Immature natural killer cell (primary cell): ENCODE results near the gene SOAT2. TPM values are rescaled to one million over a fixed set of nuclear protein-coding genes. Genes with fewer than 3 reads are reported as not detected.
A peak's percentile ranks its signal among the peaks of the same experiment; 100 is the strongest.

Experiments
- DNase-seq, 3 donors: peaks; one replicate each; pipeline ENCODE4 v3.0.0; 2022; ENCODE audit warnings: mixed read lengths in 1 of 3
- H3K27ac Mint-ChIP-seq, 6 donors: one replicate each; pipeline ENCODE4 v1.8.0; 2020; ENCODE audit warnings: mixed read lengths in 6 of 6, mild to moderate bottlenecking in 5 of 6, inconsistent platforms in 4 of 6, moderate library complexity in 3 of 6
- H3K27me3 Mint-ChIP-seq, 3 donors: one replicate each; pipeline ENCODE4 v1.8.0; 2020 to 2021; ENCODE audit warnings: low read depth in 3 of 3, mild to moderate bottlenecking in 3 of 3, mixed read lengths in 3 of 3, moderate library complexity in 3 of 3, inconsistent platforms in 1 of 3
- H3K36me3 Mint-ChIP-seq, 3 donors: one replicate each; pipeline ENCODE4 v1.8.0; 2020; ENCODE audit warnings: mixed read lengths in 3 of 3, inconsistent platforms in 2 of 3, mild to moderate bottlenecking in 2 of 3
- H3K4me1 Mint-ChIP-seq, 2 donors: one replicate each; pipeline ENCODE4 v1.8.0; 2020; ENCODE audit warnings: inconsistent platforms in 2 of 2, mild to moderate bottlenecking in 2 of 2, mixed read lengths in 2 of 2, moderate library complexity in 1 of 2
- H3K4me3 Mint-ChIP-seq, 5 donors: one replicate each; pipeline ENCODE4 v1.8.0; 2020; ENCODE audit warnings: mild to moderate bottlenecking in 5 of 5, mixed read lengths in 5 of 5, inconsistent platforms in 3 of 5, moderate library complexity in 3 of 5
- H3K9me3 Mint-ChIP-seq, 6 donors: one replicate each; pipeline ENCODE4 v1.8.0; 2020; ENCODE audit warnings: mild to moderate bottlenecking in 6 of 6, mixed read lengths in 6 of 6, inconsistent platforms in 4 of 6, moderate library complexity in 3 of 6
- polyA plus RNA-seq, 3 donors: library from polyadenylated mRNA; unstranded; fragments of 300-500 nt; fragmentation: Illumina TruSeq; gene quantifications; one replicate each; pipeline ENCODE4 v1.2.3, GENCODE V29; 2021

Gene SOAT2
- polyA plus RNA-seq, 3 donors from 2014 or later = not detected

GRCh38 chr12:53115891-53116648 lies 12.8 kb downstream of the SOAT2 start:
- peaks cover 0 to 3% (median 0%) of the 10 kb centered on the region in 3 donors for H3K36me3 Mint-ChIP-seq
- no peak overlapping the region for H3K4me3 Mint-ChIP-seq

DNA sequence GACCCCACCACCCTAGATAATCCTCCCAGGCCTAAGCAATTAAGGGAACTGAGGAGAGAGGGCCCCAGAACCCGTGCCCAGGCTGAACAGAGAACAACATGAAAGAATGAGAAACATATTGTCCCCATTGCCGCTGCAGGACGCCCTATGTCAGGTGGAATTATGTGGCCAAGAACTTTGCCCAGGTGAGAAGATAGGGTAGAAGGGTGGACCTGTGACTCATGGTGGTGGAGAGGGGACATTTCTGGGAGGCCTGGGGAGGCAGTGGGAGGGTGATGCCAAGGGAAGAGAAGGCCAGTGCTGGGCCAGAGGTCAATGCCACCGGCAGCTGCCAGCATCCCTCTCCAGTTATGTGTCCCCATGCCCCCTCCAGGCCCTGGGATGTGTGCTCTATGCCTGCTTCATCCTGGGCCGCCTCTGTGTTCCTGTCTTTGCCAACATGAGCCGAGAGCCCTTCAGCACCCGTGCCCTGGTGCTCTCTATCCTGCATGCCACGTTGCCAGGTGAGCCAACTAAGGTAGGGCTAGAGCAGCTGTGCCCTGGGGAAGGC lies 15.5 kb downstream of the SOAT2 start:
- H3K27ac Mint-ChIP-seq = no peak overlapping the region
- H3K9me3 Mint-ChIP-seq = no peaks in the 10 kb centered on the region
- no peaks in the 10 kb centered on the region for H3K36me3 Mint-ChIP-seq
- no peak for DNase-seq
- no peaks in the 10 kb centered on the region for H3K27me3 Mint-ChIP-seq
- no peak overlapping the region for H3K4me3 Mint-ChIP-seq
- H3K4me1 Mint-ChIP-seq = no peaks in the 10 kb centered on the region

More at GRCh38 chr12:53115891-53116648, 12.8 kb downstream of the SOAT2 start:
- Mint-ChIP-seq H3K4me1 (no peaks in the 10 kb centered on the region), H3K9me3 (no peaks in the 10 kb centered on the region), H3K27ac (no peak overlapping the region), H3K27me3 (no peaks in the 10 kb centered on the region)
- DNase-seq = no peak

GRCh38 chr12:53120685-53121525 lies 17.6 kb downstream of the SOAT2 start:
- no peak for DNase-seq

GRCh38 chr12:53122961-53123468 lies 19.7 kb downstream of the SOAT2 start:
- Mint-ChIP-seq H3K27ac (no peak overlapping the region), H3K36me3 (peaks cover 0 to 3% (median 0%) of the 10 kb centered on the region in 3 donors), H3K4me3 (no peak overlapping the region), H3K27me3 (peaks cover 0 to 6% (median 3%) of the 10 kb centered on the region in 3 donors), H3K9me3 (peaks cover 0 to 1% (median 0%) of the 10 kb centered on the region in 6 donors), H3K4me1 (no peaks in the 10 kb centered on the region)
- no peak for DNase-seq

More at GRCh38 chr12:53120685-53121525, 17.6 kb downstream of the SOAT2 start:
- H3K9me3 Mint-ChIP-seq = peaks cover 0 to 1% (median 0%) of the 10 kb centered on the region in 6 donors
- no peaks in the 10 kb centered on the region for H3K4me1 Mint-ChIP-seq
- no peaks in the 10 kb centered on the region for H3K36me3 Mint-ChIP-seq
- H3K27ac Mint-ChIP-seq = peak overlapping the region in 1 of 6 donors; percentile 10
- H3K4me3 Mint-ChIP-seq = no peak overlapping the region
- H3K27me3 Mint-ChIP-seq = peaks cover 0 to 2% (median 0%) of the 10 kb centered on the region in 3 donors

- no peak overlapping the region for H3K27ac Mint-ChIP-seq
- peaks cover 0 to 6% (median 6%) of the 10 kb centered on the region in 3 donors for H3K27me3 Mint-ChIP-seq
- H3K4me3 Mint-ChIP-seq = no peak overlapping the region
- H3K9me3 Mint-ChIP-seq = peaks cover 0 to 1% (median 0%) of the 10 kb centered on the region in 6 donors
- no peaks in the 10 kb centered on the region for H3K4me1 Mint-ChIP-seq
- DNase-seq = no peak
- peaks cover 0 to 3% (median 0%) of the 10 kb centered on the region in 3 donors for H3K36me3 Mint-ChIP-seq
Measured at GRCh38 chr12:53123578-53124351, 20.5 kb downstream of the SOAT2 start.

- H3K4me1 Mint-ChIP-seq = no peaks in the 10 kb centered on the region
Measured at GRCh38 chr12:53124352-53124723, 21.1 kb downstream of the SOAT2 start.

DNA sequence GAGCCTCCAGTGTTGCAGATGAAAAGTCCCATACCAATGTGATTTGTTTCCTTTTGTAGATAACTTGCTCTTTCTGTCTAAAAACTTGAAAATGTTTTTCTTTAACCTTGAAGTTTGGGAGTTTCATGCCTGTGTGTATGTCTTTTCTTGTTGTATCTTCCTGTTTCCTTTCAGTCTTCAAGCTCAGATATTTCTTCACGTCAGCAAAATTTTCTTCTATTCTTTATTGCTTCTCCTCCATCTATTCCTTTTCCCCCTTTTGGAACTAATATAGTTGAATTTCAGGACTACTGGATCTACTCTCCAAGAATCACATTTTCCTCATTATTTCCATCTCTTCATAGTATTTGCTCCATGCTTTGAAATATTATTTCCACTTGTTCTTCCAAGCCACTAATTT lies 23.9 kb downstream of the SOAT2 start:
- H3K27me3 Mint-ChIP-seq = peaks cover 4 to 14% (median 11%) of the 10 kb centered on the region in 3 donors

More at GRCh38 chr12:53124352-53124723, 21.1 kb downstream of the SOAT2 start:
- Mint-ChIP-seq H3K4me3 (no peak overlapping the region), H3K9me3 (peaks cover 0 to 1% (median 0%) of the 10 kb centered on the region in 6 donors), H3K27me3 (peaks cover 0 to 9% (median 8%) of the 10 kb centered on the region in 3 donors), H3K36me3 (peaks cover 0 to 3% (median 0%) of the 10 kb centered on the region in 3 donors), H3K27ac (no peak overlapping the region)
- no peak for DNase-seq

DNA sequence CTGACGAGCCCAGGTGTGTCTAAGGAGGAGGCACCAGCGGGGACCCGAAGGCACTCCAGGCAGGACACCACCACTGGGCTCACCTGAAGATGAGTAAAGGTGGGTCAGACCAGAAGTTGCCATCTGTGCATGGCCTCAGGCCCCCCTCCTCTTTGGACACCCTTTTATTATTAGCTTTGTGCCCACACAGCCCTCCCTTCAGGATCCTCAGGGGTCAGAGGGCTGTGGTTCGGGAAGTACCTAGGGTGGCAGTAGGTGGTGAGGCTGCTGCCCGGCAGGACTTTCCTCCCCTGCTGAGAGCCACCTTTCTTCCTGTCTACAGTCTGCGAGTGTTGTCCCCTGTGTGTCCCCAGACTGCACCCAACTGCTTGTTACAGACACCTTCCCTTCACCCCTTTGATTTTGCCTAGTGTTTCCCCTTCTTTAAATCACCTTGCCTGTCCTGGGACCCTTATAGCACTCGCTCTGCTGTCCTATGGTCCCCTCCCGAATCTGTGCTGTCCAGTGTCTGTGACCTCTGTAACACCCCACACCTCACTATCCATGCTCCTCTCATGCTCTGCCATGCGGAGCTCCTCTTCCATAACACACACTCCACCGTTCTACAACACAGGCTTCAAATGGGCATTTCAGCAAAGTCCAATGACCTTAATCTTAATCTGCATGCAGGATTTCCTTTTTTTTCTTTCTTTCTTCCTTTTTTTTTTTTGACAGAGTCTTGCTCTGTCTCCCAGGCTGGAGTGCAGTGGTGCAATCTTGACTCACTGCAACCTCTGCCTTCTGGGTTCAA lies 25.7 kb downstream of the SOAT2 start:
- Mint-ChIP-seq H3K36me3 (peaks cover 0 to 3% (median 0%) of the 10 kb centered on the region in 3 donors), H3K27me3 (peaks cover 4 to 14% (median 11%) of the 10 kb centered on the region in 3 donors), H3K4me1 (no peaks in the 10 kb centered on the region), H3K27ac (no peak overlapping the region), H3K9me3 (peaks cover 0 to 1% (median 0%) of the 10 kb centered on the region in 6 donors), H3K4me3 (no peak overlapping the region)
- DNase-seq = no peak

More for the DNA sequence above, 23.9 kb downstream of the SOAT2 start:
- H3K36me3 Mint-ChIP-seq = peaks cover 0 to 3% (median 0%) of the 10 kb centered on the region in 3 donors
- H3K9me3 Mint-ChIP-seq = peaks cover 0 to 1% (median 0%) of the 10 kb centered on the region in 6 donors
- H3K27ac Mint-ChIP-seq = no peak overlapping the region
- no peak for DNase-seq
- no peaks in the 10 kb centered on the region for H3K4me1 Mint-ChIP-seq
- no peak overlapping the region for H3K4me3 Mint-ChIP-seq

- no peak for DNase-seq
- Mint-ChIP-seq H3K27me3 (peaks cover 5 to 17% (median 7%) of the 10 kb centered on the region in 3 donors), H3K4me1 (no peaks in the 10 kb centered on the region), H3K4me3 (no peak overlapping the region), H3K36me3 (peaks cover 0 to 3% (median 0%) of the 10 kb centered on the region in 3 donors), H3K9me3 (peaks cover 0 to 4% (median under 1%) of the 10 kb centered on the region in 6 donors), H3K27ac (no peak overlapping the region)
Measured at GRCh38 chr12:53131844-53132243, 28.6 kb downstream of the SOAT2 start.

- no peak for DNase-seq
- Mint-ChIP-seq H3K4me3 (no peak overlapping the region), H3K27ac (no peak overlapping the region), H3K4me1 (no peaks in the 10 kb centered on the region), H3K9me3 (peaks cover 5 to 12% (median 10%) of the 10 kb centered on the region in 6 donors), H3K27me3 (peaks cover 5 to 19% (median 11%) of the 10 kb centered on the region in 3 donors), H3K36me3 (peaks cover 0 to 4% (median 3%) of the 10 kb centered on the region in 3 donors)
Measured at GRCh38 chr12:53133722-53134121, 30.4 kb downstream of the SOAT2 start.

DNA sequence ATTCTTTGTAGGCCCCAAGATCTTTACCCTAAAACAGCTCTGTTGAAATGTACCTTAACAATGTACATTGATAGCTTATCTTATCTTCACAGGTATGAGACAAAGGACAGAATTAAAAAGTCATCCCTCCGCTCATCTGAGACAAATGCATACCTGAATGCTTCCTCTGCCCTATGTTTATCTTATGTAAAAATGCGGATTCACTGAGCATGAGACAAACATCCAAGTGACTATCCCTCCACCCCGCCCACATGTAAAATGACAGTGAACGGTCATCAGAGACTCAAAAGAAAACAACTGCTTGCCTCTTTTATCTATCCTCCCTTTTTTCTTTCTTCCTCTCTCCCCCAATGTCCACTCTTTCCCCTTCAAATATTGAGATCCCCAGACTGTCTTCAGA lies 40.1 kb downstream of the SOAT2 start:
- Mint-ChIP-seq H3K27ac (no peak overlapping the region), H3K27me3 (peaks cover 0 to 5% (median 0%) of the 10 kb centered on the region in 3 donors), H3K36me3 (no peaks in the 10 kb centered on the region), H3K4me3 (no peak overlapping the region), H3K4me1 (no peaks in the 10 kb centered on the region), H3K9me3 (peaks cover 0 to 2% (median 0%) of the 10 kb centered on the region in 6 donors)
- no peak for DNase-seq
